Measurements from ENCODE around the gene THRB.

DNA sequence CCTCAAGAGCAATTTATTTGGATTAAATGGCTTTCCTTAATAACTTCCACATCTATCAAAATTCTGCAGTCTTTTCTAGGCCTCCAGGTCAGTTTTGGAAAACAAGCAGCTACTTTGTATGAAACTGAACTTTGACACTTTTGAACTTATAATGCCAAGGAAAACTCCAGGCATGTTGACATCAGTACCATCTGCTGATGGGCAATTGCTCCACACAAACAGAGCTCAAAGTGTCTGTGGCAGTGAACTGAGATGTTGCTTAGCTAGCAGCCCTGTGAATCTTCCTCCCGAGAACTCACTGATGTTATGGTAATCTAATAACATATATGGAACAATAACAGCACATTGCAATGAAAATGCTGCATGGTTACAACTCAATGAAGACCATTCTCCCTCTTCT is 250.2 kb downstream of the THRB start:
- TF ChIP-seq POLR2A (IDR thresholded peaks at IDR 0.05): no peak
- no peak for TF ChIP-seq EP300 (IDR thresholded peaks at IDR 0.05; ENCODE audit: low read depth)
